ENCODE results near the gene CEACAM1. TPM values are rescaled to one million over a fixed set of nuclear protein-coding genes. Genes with fewer than 3 reads are reported as not detected.

Gene CEACAM1
- total RNA-seq, 1 donor from 2014 or later, result 0.39 TPM

GRCh38 chr19:42474743-42475142, 53.5 kb downstream of the CEACAM1 start:
- no peaks in the 10 kb centered on the region for H3K36me3 ChIP-seq
- peak overlapping the region; percentile 69 for H3K27ac ChIP-seq
- H3K4me1 Mint-ChIP-seq, result peaks cover 12% of the 10 kb centered on the region
- no peak overlapping the region for H3K4me3 Mint-ChIP-seq
- peaks cover 2% of the 10 kb centered on the region for H3K27me3 Mint-ChIP-seq (ENCODE audit: insufficient read depth, low read depth)
- H3K79me2 ChIP-seq (ENCODE audit: low read depth), result no peaks in the 10 kb centered on the region
- no peak for TF ChIP-seq CTCF (IDR thresholded peaks at IDR 0.05)
- H3K9ac ChIP-seq, result no peak overlapping the region
- DNase-seq (ENCODE audit: low spot score), result peak; percentile 42
- H3K9me3 ChIP-seq (ENCODE audit: low read depth), result no peaks in the 10 kb centered on the region
- H4K20me1 ChIP-seq (ENCODE audit: low read depth), result no peaks in the 10 kb centered on the region
- peak overlapping the region; percentile 67 for H2AFZ ChIP-seq (replicated peaks)
- no peaks in the 10 kb centered on the region for H3K36me3 Mint-ChIP-seq
- H3K4me1 ChIP-seq, result peaks cover 20% of the 10 kb centered on the region
- H3K27ac Mint-ChIP-seq, result no peak overlapping the region
- no peaks in the 10 kb centered on the region for H3K9me3 Mint-ChIP-seq
- no peak overlapping the region for H3K4me3 ChIP-seq
- peaks cover 38% of the 10 kb centered on the region for H3F3A ChIP-seq (ENCODE audit: low read depth)
- H3K27me3 ChIP-seq, result no peaks in the 10 kb centered on the region
- peak overlapping the region; percentile 40 for H3K4me2 ChIP-seq

GRCh38 chr19:42473686-42474085, 54.6 kb downstream of the CEACAM1 start:
- no peak overlapping the region for H3K4me3 Mint-ChIP-seq
- Histone ChIP-seq H3K4me3 (no peak overlapping the region), H3K9me3 (ENCODE audit: low read depth) (no peaks in the 10 kb centered on the region), H3F3A (ENCODE audit: low read depth) (peaks cover 38% of the 10 kb centered on the region), H3K79me2 (ENCODE audit: low read depth) (no peaks in the 10 kb centered on the region), H3K27me3 (no peaks in the 10 kb centered on the region), H2AFZ (replicated peaks) (no peak overlapping the region), H3K36me3 (no peaks in the 10 kb centered on the region), H3K27ac (peak overlapping the region; percentile 47), H4K20me1 (ENCODE audit: low read depth) (no peaks in the 10 kb centered on the region), H3K4me2 (peak overlapping the region; percentile 4), H3K9ac (no peak overlapping the region), H3K4me1 (peaks cover 20% of the 10 kb centered on the region)
- H3K27me3 Mint-ChIP-seq (ENCODE audit: insufficient read depth, low read depth), result peaks cover 2% of the 10 kb centered on the region
- TF ChIP-seq EZH2 (IDR thresholded peaks at IDR 0.05), result no peak
- peaks cover 12% of the 10 kb centered on the region for H3K4me1 Mint-ChIP-seq
- peak overlapping the region; percentile 24 for H3K27ac Mint-ChIP-seq
- no peaks in the 10 kb centered on the region for H3K36me3 Mint-ChIP-seq
- peak; percentile 65 for DNase-seq (ENCODE audit: low spot score)
- no peaks in the 10 kb centered on the region for H3K9me3 Mint-ChIP-seq

- Mint-ChIP-seq H3K9me3 (no peaks in the 10 kb centered on the region), H3K27me3 (ENCODE audit: insufficient read depth, low read depth) (peaks cover 2% of the 10 kb centered on the region), H3K27ac (no peak overlapping the region), H3K4me1 (peaks cover 12% of the 10 kb centered on the region), H3K4me3 (no peak overlapping the region), H3K36me3 (no peaks in the 10 kb centered on the region)
- H3K4me3 ChIP-seq, result no peak overlapping the region
- no peaks in the 10 kb centered on the region for H3K79me2 ChIP-seq (ENCODE audit: low read depth)
- H4K20me1 ChIP-seq (ENCODE audit: low read depth), result no peaks in the 10 kb centered on the region
- DNase-seq (ENCODE audit: low spot score), result no peak
- H3K27me3 ChIP-seq, result no peaks in the 10 kb centered on the region
- H3K27ac ChIP-seq, result no peak overlapping the region
- H3F3A ChIP-seq (ENCODE audit: low read depth), result peaks cover 38% of the 10 kb centered on the region
- H3K9ac ChIP-seq, result no peak overlapping the region
- no peaks in the 10 kb centered on the region for H3K9me3 ChIP-seq (ENCODE audit: low read depth)
- H3K4me1 ChIP-seq, result peaks cover 20% of the 10 kb centered on the region
- H2AFZ ChIP-seq (replicated peaks), result no peak overlapping the region
- TF ChIP-seq CTCF (IDR thresholded peaks at IDR 0.05) (no peak), EZH2phosphoT487 (IDR thresholded peaks at IDR 0.05) (no peak), EZH2 (IDR thresholded peaks at IDR 0.05) (no peak)
- no peak overlapping the region for H3K4me2 ChIP-seq
- no peaks in the 10 kb centered on the region for H3K36me3 ChIP-seq
Observed at GRCh38 chr19:42472402-42473147, 55.7 kb downstream of the CEACAM1 start.

- Histone ChIP-seq H3F3A (ENCODE audit: low read depth) (peaks cover 39% of the 10 kb centered on the region), H3K4me2 (no peak overlapping the region), H3K4me1 (peaks cover 22% of the 10 kb centered on the region), H3K9me3 (ENCODE audit: low read depth) (no peaks in the 10 kb centered on the region), H3K36me3 (no peaks in the 10 kb centered on the region), H3K9ac (no peak overlapping the region), H3K4me3 (no peak overlapping the region), H4K20me1 (ENCODE audit: low read depth) (no peaks in the 10 kb centered on the region), H2AFZ (replicated peaks) (no peak overlapping the region), H3K79me2 (ENCODE audit: low read depth) (no peaks in the 10 kb centered on the region), H3K27ac (no peak overlapping the region), H3K27me3 (no peaks in the 10 kb centered on the region)
- no peak overlapping the region for H3K4me3 Mint-ChIP-seq
- H3K36me3 Mint-ChIP-seq, result no peaks in the 10 kb centered on the region
- TF ChIP-seq EZH2 (IDR thresholded peaks at IDR 0.05), result no peak
- TF ChIP-seq CTCF (IDR thresholded peaks at IDR 0.05), result no peak
- no peak for TF ChIP-seq EZH2phosphoT487 (IDR thresholded peaks at IDR 0.05)
- H3K9me3 Mint-ChIP-seq, result no peaks in the 10 kb centered on the region
- H3K27ac Mint-ChIP-seq, result no peak overlapping the region
- DNase-seq (ENCODE audit: low spot score), result no peak
- peaks cover 12% of the 10 kb centered on the region for H3K4me1 Mint-ChIP-seq
- peaks cover 2% of the 10 kb centered on the region for H3K27me3 Mint-ChIP-seq (ENCODE audit: insufficient read depth, low read depth)
Observed at GRCh38 chr19:42471554-42472249, 56.6 kb downstream of the CEACAM1 start.

All from neural progenitor cell (in vitro differentiated cells).